HUDEP-2 (cell line): ENCODE results near the gene GLRA2.

Experiments
- DNase-seq, 76 experiments: peaks; one replicate each; lab custom pipeline; 2025; ENCODE audit not compliant: unreplicated experiment in 76 of 76; lab: John Stamatoyannopoulos, UW

The GLRA2 gene

DNA sequence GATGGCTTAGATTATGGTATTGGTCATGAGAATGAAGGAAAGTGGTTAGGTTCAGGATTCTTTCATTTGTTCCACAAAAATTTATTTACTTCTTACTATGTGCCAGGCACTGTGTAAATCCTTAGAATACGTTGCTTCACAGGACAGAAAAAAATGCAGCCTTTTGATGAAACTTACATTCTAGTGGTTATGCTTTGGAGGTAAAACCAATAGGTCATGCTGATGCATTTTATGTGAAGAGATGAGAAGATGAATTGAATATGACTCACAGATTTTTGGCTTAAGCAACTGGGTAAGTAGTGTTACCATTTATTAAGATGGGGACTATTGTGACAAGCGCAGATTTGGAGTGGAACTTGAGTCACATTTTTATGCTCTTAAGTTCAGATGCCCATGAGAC, 165.3 kb downstream of the GLRA2 start:
- no peak for DNase-seq

DNA sequence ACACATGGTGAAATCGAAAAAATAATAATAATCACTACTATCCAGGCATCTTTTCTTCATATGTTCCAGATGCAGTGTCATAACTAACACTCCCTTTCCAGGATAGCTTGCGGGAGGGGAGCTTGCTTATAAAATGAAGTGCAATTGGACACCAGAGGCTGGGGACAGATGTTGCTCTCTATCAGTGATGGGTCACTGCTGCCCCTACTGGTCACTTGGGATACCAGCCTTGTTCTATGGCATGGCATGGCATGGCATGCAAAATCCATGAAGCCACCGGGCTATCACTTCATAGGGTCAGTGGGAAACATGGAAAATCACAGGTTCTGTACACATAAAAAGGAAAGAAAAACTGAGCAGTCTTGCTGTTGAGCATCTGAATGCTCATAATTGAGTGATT, 168.1 kb downstream of the GLRA2 start:
- DNase-seq, result peak in 25 of 76 experiments; percentile 0 to 27 (median 2)

DNA sequence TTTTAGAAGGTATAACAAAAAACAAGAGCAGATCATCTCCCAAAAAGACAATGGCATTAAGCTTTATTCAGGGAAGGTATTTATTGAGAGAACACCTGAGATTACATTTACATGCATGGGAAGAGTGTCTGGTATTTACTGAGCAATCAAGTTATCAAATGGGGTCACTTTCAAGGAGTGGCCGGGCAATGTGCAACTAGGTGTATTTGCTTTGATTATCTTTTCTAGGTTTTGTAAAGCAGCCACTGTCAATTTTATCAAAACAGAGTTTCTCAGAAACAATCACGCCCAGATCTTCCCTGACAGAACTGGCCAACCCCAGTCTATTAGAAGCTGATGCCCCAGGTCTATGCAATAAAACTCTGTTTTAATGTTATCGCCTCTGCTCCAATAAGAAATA, 169.5 kb downstream of the GLRA2 start:
- no peak for DNase-seq

DNA sequence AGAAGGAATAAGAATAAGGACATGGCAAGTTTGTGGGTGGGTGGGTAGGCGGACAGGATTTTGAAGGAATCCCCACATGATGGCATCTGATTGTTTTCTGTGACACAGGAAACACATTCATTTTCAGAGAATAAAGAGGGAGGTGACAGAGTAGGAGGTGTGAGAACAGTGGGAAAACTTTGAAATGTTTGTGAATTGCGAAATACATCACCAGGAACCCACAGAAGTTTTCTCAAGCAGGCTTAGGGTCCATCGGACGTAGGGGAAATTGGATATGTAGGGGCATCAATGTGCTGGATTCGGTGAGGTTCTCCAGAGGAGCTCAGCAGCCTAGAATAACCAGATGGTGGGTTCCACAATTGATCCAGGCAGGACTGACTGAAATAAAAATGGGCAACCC, 171.6 kb downstream of the GLRA2 start:
- no peak for DNase-seq

DNA sequence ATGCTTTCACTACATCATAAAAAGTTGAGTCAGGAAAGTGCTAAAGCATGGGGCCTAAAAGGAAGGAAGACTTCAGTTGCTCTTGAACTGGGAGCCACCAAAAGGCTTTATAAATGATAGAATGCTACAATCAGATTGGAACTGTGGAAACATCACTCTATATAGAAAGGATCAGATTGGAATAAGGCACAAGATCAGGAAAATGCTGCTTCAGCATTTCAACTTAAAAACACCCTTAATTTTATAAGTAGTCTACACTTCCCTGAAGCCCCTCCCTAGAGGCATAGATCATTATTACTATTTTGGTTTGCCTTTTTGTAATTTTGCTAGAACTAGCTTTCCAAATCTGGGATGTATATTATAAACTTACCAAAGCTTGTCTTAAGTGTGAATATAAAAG, 172.8 kb downstream of the GLRA2 start:
- DNase-seq, result no peak

DNA sequence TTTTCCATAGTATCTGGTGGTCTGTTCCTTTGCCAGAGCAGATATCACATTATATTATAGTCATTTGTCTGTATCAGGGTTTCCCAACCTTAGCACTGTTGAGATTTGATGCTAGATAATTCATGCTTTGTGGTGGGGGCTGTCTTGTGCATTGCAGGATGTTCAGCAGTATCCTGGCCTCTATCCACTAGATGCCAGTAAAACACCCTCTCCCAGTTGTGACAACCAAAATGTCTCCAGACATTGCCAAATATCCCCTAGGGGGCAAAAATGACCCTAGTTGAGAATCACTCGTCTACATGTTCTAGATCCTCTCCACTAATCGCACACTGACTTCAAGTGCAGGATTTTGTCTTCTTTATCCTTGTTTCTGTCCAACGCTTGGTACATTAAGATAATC, 182.8 kb downstream of the GLRA2 start:
- DNase-seq, result no peak

DNA sequence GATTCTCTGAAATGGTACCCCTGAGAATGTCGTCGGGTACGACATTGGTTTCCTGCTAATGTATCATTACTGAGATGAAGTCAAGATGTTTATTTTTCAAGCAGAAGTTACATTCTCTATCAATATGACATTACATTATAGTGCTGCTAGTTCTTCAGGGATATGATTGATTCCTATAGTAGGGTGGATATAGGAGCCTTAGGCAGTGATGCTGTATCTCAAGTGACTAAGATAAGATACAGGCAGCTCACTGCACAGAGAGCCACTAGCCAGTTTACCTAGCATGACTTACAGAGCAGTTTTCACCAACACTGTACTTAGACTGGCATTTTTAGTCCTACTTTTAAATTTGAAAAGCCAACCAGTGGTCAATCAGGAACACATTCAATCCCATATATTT, 188.6 kb downstream of the GLRA2 start:
- DNase-seq, result no peak

DNA sequence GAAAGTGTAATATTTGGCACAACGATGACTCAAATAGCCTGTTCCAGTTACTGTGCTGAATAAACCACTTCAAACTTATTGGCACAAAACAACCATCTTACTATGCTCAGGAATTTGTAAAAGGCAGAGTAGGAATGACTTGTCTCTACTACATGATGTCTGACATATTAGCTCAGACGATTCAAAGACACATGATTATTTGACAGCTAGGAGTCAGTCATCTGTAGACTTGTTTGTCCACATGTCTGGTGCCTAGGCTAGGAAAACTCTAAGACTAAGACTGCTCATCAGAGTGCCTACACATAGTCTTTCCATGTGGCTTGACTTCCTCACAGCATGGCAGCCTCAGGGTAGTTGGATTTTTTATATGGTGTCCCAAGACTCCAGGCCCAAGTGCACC, 189.1 kb downstream of the GLRA2 start:
- no peak for DNase-seq

DNA sequence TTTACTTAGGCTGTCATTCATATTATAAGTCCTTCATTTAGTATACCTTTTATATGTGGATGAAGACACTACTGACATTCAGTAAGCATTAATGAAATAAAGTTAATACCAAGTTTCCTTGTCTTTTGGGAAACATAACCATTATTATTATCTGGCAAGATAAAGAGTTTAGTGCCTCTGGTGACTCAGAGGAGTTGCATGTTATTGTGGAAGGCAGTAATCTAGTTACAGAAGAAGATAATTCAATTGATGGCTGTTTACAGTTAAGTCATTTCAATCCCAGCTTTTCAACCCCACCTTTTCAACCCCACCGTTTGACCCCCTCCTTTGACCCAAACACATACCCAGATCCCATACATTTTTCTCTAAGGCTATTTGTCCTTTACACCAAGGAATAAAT, 199.7 kb downstream of the GLRA2 start:
- DNase-seq, result no peak

DNA sequence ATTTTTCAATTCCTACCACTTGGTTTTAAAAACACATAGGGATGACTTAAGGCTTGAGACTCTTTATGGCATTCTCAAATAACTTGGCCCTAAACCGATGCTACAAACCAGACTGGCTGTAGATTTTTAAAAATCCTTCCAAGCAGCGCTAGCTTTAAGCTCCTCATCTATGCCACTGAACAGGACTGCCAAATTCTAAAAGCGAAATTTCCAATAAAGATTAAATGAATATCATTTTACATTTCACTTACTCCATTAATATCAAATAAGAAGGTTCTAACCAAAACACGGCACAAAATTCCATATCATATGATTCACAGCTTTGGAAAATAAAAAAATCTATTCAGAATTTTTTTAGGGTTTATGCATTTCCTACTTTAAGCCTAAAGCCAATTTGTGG, 209.3 kb downstream of the GLRA2 start:
- DNase-seq, result no peak

DNA sequence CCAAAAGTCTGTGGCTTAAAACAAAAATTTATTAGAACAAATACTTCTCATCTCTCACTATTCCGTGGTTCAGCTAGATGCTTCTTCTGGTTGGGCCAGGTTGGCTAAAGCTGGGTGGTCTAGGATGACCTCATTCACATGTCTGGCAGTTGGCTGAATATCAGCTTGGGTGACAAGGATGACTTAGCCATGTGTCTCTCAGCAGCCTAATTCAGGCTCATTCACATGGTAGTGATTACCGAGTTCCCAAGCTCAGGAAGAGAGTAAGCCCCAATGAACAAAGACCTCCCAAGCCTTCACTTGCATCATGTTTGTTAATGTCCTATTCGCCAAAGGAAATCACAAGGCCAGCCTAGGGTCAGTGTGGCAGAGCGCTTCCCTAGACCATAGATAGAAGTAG, 224.1 kb downstream of the GLRA2 start:
- no peak for DNase-seq

DNA sequence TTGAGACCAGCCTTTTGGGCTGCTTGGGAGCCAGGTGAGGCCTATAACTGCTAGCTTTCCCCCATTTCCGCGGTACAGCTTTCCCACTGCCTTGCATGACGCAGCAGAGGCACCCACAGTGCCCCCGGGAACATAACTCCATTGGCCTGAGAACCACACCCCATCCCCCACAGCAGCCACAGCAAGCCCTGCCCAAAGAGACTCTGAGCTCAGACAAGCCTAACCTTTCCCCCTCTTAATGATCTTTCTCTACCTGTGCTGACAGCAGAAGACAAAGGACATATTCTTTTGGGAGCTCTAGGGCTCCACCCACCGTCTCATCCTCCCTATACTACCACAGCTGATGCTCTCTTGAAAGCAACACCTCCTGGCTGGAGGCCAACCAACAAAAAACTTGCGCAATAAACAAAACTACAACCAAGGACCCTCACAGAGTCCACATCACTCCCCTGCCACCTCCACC, 228.7 kb downstream of the GLRA2 start:
- DNase-seq, result no peak

DNA sequence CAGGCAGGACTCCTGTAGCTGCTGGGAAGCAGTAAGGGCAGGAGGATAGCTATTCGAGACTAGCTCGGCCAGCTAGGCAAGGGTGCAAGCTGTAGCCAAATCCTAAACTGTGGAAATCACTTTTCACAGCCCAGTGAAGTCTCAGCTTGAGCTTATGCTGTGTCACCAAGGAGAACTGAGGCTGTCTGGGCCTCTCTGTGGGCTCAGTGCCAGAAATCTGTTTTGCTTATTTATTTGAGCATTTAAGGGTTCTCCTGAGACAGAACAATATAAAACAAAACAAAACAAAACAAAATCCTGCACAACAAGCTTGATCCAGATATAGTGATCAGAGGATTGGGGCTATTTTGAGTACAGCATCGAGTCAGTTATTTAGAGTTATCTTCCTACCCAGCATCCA, 246.1 kb downstream of the GLRA2 start:
- DNase-seq, result no peak

DNA sequence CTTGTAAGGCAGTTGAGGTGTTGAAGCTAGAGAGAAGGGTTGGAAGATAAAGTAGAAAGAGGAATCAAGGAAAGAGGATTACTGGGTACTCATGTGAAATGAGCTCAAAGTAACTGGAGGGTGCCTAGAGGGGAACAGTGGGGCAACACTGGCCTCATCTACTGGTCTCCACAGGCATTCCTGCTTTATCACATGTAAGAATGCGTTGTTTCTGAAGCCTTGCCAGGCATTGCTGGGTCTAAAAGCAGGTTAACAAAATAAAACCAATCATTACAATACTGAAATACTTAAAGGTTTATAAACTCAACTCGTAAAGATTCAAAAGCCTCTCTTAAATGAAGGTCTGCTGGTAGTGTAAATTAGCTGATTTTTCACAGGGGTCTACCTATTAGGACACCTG, 247.6 kb downstream of the GLRA2 start:
- DNase-seq, result no peak

DNA sequence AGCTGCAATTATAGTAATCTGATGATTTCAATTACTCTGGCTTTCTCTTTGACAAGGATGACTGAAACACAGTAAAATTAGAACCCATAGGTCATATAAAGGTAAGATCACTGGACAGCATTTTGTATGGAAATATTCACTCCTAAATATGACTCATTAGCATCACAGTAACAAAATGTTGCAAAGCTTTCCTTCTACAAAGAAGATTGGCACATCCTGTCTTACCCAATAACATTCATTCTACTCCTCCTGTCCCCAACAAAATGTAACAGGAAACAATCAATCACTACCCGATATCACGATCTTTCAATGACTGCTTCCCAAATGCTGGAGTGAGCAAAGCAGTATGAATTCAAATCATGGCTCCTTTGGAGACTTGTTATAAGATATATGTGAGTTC, 248.2 kb downstream of the GLRA2 start:
- no peak for DNase-seq

DNA sequence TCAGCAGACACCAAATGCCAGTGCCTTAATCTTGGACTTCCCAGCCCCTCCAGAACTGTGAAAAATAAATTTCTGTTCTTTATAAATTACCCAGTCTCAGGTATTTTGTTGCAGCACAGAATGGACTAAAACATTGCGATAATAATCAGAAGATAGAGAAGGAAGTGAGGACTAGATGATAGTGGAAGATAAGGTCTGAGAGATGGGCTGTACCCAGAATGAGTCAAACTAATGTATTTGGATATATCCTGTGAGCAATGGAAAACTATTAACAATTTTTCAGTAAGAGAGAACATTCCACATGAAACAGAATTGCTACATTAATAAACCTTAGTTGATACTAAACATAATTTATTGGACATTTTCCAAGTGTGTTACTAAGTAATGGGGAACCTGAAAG, 250.2 kb downstream of the GLRA2 start:
- DNase-seq, result no peak
